Activated effector memory CD4-positive, alpha-beta T cell treated with Interleukin-2 at 50 U/mL for 16 hours (primary cell): Measurements from ENCODE around the gene GABARAP.

Experiments
- DNase-seq: peaks from one replicate; pipeline ENCODE4 v3.0.0-alpha.2; 2020

The GABARAP gene

DNA sequence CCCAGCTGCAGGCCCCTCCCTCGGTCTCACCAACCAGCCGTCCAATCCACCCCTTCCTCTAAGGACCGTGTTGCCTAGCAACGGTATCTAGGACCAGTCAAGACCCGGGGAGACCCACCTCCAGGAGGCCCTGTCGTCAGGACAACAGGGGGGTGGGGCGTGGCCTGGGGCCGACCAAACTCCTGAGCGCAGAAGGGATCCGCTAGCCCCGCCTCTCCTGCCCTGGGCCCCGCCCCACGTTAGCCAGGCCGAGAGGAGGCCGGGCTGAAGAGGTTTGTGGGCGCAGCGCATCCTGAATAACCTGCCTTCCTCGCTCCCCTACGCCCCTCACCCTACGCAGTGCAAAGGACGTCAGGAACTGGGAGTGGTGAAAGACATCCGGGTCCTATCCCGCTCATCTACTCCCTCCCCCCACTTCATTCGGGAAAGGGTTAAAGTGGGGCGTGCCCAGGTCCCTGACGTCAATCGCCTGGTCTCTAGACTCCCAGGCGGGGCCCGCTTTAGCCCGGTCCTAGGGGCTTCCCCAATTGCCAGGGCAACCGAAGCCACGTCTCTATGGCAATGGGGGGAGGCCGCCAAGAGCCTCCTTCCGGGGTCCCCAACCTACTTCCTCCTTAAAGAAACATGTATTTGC is 37.3 kb downstream of the GABARAP start:
- DNase-seq, result peak; percentile 88

DNA sequence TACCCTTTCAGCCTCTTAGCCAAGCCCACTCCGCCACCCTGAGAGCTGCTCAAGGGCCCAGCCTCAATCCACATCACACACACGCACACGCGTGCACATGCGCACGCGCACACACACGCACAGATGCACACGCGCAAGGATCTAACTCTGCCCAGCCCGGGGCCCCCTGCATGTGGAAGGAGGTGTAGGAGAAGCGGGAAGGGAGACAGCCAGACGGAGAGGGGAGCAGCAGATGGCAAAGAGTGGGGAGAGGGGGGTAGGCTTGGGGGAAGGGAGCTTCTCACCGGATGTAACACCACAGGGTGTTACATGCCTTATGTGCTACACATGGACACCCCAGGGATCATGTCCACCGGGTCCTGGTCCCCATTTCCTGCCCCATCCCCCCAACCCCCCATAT is 37.9 kb downstream of the GABARAP start:
- DNase-seq, result no peak

GRCh38 chr17:7203391-7203790 is 38.9 kb downstream of the GABARAP start:
- DNase-seq, result no peak

DNA sequence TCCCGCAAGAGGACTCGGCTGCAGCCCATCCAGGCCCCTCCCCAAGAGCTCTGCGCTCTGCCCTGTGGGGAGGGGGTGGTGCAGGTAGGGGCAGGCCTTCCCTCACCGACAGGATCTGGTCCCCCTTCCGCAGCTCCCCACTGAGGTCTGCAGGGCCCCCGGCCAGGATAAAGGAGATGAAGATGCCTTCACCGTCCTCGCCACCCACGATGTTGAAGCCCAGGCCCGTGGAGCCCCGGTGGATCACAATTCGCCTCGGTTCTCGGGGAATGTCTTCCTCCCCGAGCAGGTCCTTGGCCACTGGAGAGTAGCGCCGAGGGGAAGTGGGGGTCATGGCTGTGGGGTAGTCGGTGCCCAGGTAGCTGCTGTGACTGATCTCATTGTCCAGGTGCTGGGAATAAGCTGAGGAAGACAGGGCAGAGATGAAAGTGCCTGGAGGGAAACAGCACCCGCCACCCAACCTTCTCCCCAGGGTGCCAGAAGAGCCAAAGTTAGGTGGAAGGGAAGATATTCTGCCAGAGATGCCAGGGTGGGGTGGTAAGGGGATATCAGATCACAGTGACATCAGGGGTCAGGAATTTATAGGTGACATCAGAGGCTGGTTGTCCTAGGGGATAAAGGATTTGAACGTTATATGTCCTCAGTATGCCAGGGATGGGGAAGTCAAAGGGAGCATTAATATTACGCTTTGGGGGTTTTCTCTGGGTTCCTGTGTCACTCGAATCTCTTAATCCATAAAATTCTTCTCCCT is 45.4 kb downstream of the GABARAP start:
- DNase-seq, result no peak

DNA sequence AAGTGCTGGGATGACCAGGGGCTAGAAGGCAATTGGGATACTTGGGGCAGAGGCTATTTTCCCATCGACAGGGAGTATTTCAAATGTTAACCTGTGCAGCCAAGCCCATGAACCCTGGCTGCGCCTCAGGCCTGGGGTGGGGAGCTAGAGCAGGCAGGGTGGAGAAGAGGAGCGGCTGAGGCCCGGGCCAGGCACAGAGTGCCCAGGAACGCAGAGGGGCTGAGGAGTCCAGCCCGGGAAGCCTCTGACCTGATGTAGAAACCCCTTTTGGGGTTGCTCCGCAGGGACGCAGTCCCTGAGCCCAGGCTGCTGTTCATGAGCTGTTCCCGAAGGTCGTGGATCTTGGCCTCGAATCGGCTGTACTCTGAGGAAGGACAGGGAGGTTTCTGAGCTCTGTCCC is 46.3 kb downstream of the GABARAP start:
- DNase-seq, result no peak

DNA sequence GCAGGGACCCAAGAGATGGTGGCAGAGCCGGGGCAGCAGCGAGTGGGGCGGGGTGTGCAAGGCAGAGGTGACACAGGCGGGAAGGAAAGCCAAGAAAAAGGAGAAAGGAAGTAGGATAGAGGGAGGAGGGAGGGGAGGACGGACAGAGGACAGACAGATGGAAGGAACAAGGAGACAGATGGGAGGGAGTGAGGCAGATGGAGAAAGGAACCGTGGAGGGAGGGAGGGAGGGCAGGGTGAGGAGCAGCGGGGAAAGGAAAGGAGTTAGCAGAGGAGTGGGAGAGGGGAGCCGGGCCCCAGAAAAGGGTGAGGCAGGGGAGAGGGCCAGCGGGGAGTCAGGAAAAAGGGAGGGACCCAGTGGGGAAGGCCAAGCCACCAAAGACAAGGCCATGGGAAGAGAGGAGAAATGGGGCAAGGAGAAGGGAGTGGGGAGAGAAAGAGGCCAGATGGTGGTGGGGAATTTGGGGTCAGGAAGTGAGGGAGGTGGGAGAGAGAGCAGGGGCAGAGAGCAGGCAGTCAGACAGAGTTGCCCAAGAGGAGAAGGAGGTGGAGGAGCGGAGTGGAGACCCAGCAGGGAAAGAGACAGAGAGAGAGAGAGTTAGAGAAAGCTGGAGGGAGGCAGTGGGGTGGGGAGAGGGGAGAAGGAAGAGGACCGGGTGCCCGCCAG is 49.8 kb downstream of the GABARAP start:
- no peak for DNase-seq

GRCh38 chr17:7191571-7192270 is 50.5 kb downstream of the GABARAP start:
- DNase-seq, result no peak

- DNase-seq, result no peak
These were observed 51.2 kb downstream of the GABARAP start for GRCh38 chr17:7191069-7191468.

GRCh38 chr17:7190276-7190917 is 51.9 kb downstream of the GABARAP start:
- DNase-seq, result no peak
